Midbrain (tissue), 1 donor: ENCODE data around the gene ISOC2.

Experiments used
- DNase-seq: peaks from one replicate; lab custom pipeline; 2025; lab: John Stamatoyannopoulos, UW

Gene ISOC2

GRCh38 chr19:55489711-55490477 lies 28.5 kb upstream of the ISOC2 start:
- no peak for DNase-seq

DNA sequence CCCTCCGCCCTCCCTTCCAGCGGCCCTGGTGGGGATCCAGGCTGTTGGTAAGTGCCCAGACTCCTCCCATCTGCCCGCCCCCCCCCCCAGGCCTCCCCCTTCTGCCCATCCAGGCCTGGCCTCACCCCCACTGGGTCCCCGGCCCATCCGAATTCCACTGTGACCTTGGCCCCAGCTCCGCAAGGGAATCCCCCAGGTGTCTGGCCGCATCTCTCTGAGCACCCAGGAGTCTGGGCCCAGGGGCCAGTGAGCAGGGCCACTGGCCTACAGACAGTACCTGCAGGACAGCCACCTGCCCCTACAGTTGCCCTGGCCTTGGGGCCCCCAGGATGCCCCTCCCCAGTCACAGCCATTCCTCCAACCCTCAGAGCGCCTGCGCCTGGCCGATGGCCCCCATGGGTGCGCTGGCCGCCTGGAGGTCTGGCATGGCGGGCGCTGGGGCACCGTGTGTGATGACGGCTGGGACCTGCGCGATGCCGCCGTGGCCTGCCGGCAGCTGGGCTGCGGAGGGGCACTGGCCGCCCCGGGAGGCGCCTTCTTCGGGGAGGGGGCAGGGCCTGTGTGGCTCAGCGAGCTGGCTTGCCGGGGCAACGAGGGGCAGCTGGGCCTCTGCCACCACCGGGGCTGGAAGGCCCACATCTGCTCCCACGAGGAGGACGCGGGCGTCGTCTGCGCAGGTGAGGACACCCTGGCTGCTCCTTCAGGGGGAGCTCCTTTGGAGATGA lies 27.7 kb upstream of the ISOC2 start:
- DNase-seq, result no peak

DNA sequence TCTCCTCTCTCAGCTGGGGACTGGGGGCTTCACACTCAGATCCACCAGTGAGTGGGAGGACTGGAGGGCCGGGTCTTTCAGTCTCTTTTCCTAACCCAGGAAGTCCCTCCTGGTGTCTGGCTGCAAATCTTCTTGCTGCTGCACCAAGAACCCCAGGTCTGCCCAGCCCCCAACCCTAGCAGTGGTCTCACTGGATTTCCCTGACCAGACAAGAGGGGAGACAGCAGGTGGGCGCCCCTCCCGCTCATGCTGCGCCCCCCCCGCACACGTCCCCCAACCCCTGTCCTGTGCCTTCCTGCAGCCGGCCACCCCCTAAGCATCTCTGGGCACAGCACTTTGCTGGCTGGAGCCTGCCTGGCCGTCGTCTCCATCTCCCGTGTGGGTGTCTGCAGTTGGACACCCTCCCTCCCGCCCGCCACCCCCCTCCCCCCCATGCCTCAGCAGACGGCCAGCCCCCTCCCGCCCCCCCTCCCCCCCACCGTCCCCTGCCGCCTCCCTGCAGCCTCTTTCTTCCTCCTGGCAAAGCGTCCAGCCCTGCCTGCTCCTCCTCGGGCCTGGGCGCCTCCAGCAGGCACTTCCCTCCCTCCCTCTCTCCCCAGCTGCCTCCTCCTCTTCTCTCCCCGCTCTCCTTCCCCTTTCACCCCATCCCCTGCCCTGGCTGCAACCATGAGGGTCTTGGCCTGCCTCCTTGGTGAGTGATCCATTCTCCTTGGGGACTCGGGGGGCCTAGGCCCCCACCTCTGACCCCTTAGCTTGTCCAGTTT lies 26.7 kb upstream of the ISOC2 start, which contains the start of gene SSC5D:
TSS of gene SSC5D (plus strand) at position 513 of the 764 bp plus-strand sequence. CDS start at position 667, 154 bp downstream.
- no peak for DNase-seq

DNA sequence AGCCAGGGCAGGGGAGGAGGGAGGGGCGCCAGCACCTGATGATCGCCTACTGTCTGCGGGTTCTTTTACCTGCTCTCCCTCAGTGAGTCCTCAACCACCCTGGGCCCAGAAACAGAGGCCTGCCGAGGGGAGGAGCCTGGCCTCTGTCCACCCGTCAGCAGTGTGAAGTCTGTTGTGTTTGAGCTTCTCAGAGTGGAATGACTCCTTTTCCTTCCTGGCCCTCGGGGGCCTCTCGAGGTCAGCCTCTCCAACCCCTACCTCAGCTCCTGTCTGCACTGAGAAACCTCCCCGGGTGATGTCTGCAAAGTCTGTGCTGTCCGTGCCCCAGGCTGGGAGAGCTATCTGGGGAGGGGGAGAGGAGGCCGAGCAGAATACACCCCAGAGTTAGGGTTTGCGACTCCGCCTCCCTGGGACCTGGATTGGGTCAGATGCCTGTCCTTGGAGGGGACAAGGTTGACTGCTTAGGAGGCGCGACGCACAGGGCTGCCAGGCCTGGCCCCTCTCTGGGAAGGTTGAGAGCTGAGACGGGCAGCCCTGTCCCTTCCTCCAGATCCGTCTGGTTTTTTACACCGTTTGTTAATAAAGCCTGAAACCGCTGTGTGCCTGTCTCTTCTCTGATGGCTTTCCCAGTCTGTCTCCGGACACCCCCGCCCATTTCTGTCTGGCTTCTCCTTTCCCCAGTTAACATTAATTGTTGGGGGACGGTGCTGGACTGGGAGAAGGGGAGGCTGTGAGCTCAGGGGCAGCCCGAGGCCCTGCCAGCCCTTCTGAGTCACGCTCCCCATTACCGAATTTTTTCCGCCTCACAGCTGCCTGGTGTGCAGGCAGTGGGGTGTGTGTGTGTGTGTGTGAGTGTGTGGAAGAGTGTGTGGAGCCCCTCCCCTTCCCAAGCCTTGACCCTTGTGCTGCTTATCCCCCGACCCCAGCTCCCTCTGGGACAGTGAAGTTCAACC lies 25.8 kb upstream of the ISOC2 start:
- DNase-seq, result no peak

DNA sequence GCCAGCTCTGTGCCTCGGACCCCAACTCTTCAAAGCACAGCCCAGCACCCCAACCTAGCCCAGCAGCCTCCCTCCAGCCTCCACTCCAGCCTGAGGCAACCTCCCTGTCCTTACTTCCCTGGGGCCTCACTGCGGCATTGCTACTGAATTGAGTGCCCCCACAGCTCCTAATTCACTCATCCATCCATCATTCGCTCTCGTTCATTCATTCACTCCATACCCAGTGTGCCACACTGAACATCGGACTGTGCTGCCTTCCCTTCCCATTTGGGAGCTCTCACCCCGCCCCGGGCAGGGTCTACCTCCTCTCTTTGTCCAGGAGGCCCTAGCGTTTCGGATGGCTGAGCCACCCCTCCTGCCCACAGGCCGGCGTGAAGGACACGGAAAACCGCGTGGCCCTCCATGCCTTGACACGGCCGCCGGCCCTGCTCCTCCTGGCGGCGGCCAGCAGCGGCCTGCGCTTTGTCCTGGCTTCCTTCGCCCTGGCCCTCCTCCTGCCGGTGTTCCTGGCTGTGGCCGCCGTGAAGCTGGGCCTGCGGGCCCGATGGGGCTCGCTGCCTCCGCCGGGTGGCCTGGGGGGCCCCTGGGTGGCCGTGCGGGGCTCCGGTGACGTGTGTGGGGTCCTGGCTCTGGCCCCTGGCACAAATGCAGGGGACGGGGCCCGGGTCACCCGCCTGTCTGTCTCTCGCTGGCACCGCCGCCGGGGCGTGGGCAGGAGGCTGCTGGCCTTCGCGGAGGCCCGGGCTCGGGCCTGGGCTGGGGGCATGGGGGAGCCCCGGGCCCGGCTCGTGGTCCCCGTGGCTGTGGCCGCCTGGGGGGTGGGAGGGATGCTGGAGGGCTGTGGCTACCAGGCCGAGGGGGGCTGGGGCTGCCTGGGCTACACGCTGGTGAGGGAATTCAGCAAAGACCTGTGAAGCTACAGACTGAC lies 24.9 kb upstream of the ISOC2 start:
- no peak for DNase-seq

- DNase-seq, result no peak
Measured at GRCh38 chr19:55485439-55486011, 24.1 kb upstream of the ISOC2 start.

DNA sequence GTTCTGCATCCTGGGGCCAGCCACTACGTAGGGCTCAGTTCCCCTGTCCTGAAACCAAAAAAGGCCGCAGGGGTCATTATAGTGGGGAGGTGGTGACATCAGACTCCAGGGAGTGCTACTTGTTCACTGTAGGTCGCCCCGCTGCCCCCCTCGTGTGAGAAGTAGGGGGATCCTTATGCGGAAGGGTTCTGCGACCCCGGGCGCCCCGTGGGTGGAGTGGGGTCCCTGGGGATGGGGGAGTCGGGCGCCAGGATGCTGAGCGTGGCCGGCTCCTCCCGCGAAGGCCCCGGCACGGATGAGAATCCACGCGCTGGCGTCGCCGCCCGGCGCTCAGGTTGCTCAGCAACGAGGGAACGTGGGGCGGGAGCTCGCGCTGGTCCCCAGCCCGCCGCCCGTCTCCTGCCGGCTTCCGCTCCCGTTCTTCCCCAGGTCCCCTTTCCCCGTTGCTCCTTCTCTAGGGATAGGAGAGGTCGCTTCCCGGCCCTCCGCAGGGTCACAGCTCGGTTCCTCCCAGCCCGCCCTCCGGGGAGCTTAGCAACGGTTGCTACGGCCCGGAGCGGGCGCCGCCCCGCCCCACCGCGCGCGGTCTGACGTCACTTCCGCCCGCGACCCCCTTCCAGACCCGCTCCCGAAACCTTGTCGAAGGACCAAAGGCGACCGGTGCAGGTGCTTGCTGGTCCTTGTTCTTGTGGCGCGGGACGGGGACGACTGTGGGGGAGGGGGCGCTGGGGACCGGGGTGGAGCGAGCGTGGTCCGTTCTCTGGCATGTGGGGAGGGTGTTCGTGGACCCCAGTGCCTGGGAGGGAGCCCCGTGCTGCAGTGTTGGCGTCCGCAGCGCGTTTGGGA lies 23.4 kb upstream of the ISOC2 start, which contains the start of gene NAT14:
TSS of gene NAT14 (plus strand) at position 596 of the 846 bp plus-strand sequence. CDS start 521 bp downstream, outside the sequence.
- DNase-seq, result peak; percentile 46

GRCh38 chr19:55483706-55484592 lies 22.5 kb upstream of the ISOC2 start:
- DNase-seq, result no peak

- DNase-seq, result no peak
Measured at GRCh38 chr19:55482967-55483705, 21.7 kb upstream of the ISOC2 start.

GRCh38 chr19:55482156-55482961 lies 20.9 kb upstream of the ISOC2 start:
- no peak for DNase-seq

- no peak for DNase-seq
Measured at GRCh38 chr19:55481794-55482155, 20.3 kb upstream of the ISOC2 start.

- no peak for DNase-seq
Measured at GRCh38 chr19:55481148-55481793, 19.8 kb upstream of the ISOC2 start.

- DNase-seq, result no peak
Measured at GRCh38 chr19:55479451-55480230, 18.2 kb upstream of the ISOC2 start.

DNA sequence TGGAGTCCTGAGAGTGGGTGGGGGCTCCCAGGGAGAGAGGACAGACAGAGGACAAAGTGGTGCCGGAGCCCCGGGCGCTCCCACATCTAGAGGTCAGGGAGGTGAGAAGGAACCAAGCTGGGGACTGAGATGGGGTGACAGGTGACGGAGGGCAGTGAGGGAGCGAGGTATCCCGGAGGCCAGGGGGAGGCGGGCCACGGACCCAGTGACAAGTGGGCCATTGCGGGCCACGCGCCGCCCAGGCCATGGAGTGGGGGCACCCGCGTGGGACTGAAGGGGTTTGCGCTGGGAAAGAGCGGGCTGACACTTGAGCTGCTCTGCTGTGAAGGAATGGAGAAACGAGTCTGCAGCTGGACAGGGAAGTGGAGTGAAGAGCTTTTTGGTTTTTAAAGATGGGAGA lies 17.6 kb upstream of the ISOC2 start:
- no peak for DNase-seq

DNA sequence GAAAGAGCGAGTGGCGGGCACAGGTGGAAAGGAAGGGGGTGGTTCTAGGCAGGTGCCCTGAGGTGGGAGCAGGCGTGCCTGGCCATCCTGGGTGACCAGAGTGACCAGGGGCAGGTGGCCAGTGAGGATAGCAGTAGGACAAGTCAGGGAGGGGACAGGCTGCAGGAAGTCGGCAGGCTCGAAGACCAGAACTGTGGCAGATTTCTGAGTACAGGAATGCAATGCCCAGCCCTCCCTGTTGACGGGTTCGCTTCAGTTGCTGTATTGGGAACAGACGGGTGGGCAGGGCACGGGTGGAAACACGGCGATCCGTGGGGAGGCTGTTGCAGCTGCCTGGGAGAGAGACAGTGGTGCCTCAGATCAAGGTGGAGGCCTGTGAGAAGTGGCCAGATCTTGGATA lies 16.9 kb upstream of the ISOC2 start:
- no peak for DNase-seq
